HG03432 (cell line): ENCODE data around the gene A2ML1.
A peak's percentile ranks its signal among the peaks of the same experiment; 100 is the strongest.
"Not testable (repeated sequence)": the region's sequence is repeated elsewhere in the genome, so short reads cannot be mapped to it uniquely, and the experiment has no call there.

Source experiments
- ATAC-seq: cut with Tn5 transposase; IDR thresholded peaks from one replicate; pipeline ENCODE4 v1.9.1; 2021; ENCODE audit warnings: mild to moderate bottlenecking, moderate library complexity; ENCODE audit not compliant: unreplicated experiment

A2ML1 gene

GRCh38 chr12:8903646-8904045 lies 81.2 kb downstream of the A2ML1 start:
- no peak for ATAC-seq

- no peak for ATAC-seq
These were observed 82.2 kb downstream of the A2ML1 start for GRCh38 chr12:8904665-8905064.

- no peak for ATAC-seq
These were observed 83.1 kb downstream of the A2ML1 start for GRCh38 chr12:8905546-8905945.

GRCh38 chr12:8906266-8907180 lies 84.1 kb downstream of the A2ML1 start:
- ATAC-seq = no peak

GRCh38 chr12:8907513-8907912 lies 85.1 kb downstream of the A2ML1 start:
- no peak for ATAC-seq

GRCh38 chr12:8909752-8910151 lies 87.3 kb downstream of the A2ML1 start:
- ATAC-seq = no peak

- no peak for ATAC-seq
These were observed 89.3 kb downstream of the A2ML1 start for GRCh38 chr12:8911606-8912268.

GRCh38 chr12:8912914-8913313 lies 90.5 kb downstream of the A2ML1 start:
- ATAC-seq = no peak

- no peak for ATAC-seq
These were observed 91.2 kb downstream of the A2ML1 start for GRCh38 chr12:8913702-8914032.

- peak; percentile 74 for ATAC-seq
These were observed 91.8 kb downstream of the A2ML1 start, which contains the start of gene PHC1 for GRCh38 chr12:8914033-8914715. TSS of gene PHC1 (plus strand) at chr12:8914509. CDS start at chr12:8917678, 3,169 bp downstream.

GRCh38 chr12:8914716-8915526 lies 92.5 kb downstream of the A2ML1 start:
- ATAC-seq = peak; percentile 78

GRCh38 chr12:8916154-8916553 lies 93.7 kb downstream of the A2ML1 start:
- ATAC-seq = no peak

GRCh38 chr12:8917031-8917430 lies 94.6 kb downstream of the A2ML1 start:
- ATAC-seq = no peak

GRCh38 chr12:8917751-8918150 lies 95.3 kb downstream of the A2ML1 start:
- no peak for ATAC-seq

GRCh38 chr12:8919643-8920042 lies 97.2 kb downstream of the A2ML1 start:
- ATAC-seq = not testable (repeated sequence)

- no peak for ATAC-seq
These were observed 100.1 kb downstream of the A2ML1 start for GRCh38 chr12:8922544-8922943.
